IPS-18c (cell line): Measurements from ENCODE around the gene HTD2.

Experiments used
- H3K4me3 ChIP-seq: 2 replicates; pipeline ENCODE4 v1.7.0; 2013; ENCODE audit warnings: low read depth, mild to moderate bottlenecking, low read length, moderate library complexity; ENCODE audit not compliant: insufficient read depth
- H3K9me3 ChIP-seq: one replicate; pipeline ENCODE4 v1.6.1; 2013; ENCODE audit warnings: mild to moderate bottlenecking, low read length, moderate library complexity; ENCODE audit not compliant: control insufficient read depth, insufficient read depth

HTD2 gene

GRCh38 chr3:58366699-58367098 lies 60.4 kb downstream of the HTD2 start:
- Histone ChIP-seq H3K4me3 (no peak overlapping the region), H3K9me3 (no peaks in the 10 kb centered on the region)

GRCh38 chr3:58369038-58369437 lies 62.7 kb downstream of the HTD2 start:
- no peak overlapping the region for H3K4me3 ChIP-seq
- H3K9me3 ChIP-seq = no peaks in the 10 kb centered on the region
